ENCODE measurements around the gene SYT9.

SYT9 gene

DNA sequence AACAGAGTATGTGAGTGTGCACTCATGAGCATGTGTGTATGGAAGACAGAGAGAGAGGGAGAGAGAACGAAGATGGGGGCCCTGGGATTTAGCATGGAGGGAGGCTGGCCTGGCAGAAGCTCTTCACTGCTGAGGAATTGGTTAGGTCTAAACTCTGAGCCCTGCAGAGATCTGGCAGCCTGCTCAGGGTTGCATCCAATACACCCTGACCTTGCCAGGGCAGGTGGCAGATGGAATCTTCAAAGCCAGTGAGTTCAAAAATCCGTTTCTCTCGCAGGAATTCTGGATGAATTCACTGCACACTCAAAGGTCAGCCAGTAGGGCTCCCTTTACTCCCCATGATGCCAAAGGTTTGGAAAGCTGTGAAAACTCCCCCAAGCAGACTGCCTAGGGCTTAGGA lies 172.2 kb downstream of the SYT9 start:
- no peak for DNase-seq (ENCODE audit: low read depth in 2 of 2)

DNA sequence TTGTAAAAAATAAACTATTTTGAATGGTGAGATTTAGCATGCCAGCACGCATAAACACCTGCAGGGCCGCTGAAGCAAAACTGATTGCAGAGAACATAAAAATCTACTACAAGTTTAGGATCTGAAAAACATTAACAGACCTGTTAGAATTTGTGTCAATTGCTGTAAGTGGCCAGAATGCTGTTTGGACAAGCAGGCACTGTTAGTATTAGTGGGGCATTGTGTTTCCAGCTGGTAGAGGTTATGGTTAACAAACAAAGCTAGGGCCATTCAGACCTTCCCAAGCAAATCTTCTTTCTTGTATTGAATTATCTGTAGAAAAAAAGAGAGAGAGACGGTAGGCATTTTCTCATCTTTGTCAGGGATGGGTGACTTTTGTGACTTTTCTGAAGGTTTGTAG lies 176.0 kb downstream of the SYT9 start:
- no peak for DNase-seq (ENCODE audit: low read depth in 2 of 2)

DNA sequence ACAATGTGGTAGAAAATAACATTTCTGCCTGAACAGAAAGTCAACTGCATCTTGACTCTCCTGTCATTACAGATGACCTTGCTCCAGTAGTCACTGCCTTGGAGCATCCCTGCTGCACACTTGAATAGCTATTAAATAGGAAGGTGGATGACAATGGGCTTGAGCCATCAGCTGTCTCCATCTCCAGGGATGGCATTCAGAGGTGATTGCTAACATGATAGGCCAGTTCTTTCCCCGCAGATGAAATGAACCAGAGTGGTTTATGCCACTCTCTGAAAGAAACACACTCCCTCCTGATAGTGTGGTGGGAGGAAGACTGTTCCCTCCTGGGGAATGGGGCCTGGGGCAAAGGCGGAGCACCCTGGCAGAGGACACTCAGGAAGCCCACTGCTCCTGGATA lies 176.5 kb downstream of the SYT9 start:
- DNase-seq (ENCODE audit: low read depth in 2 of 2), result no peak

DNA sequence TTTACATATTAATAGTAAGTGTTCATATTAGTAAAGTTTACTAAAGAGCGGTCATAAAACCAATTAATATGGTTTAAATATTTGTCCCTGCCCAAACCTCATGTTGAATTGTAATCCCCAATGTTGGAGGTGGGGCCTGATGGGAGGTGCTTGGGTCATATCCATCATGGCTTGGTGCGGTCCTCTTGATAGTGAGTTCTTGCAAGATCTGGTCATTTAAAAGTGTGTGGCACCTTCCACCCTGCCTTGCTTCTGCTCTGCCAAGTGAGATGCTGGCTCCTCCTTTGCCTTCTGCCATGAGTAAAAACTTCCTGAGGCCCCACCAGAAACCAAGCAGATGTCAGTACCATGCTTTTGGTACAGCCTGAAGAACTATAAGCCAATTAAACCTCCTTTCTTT lies 178.8 kb downstream of the SYT9 start:
- DNase-seq (ENCODE audit: low read depth in 2 of 2), result no peak

DNA sequence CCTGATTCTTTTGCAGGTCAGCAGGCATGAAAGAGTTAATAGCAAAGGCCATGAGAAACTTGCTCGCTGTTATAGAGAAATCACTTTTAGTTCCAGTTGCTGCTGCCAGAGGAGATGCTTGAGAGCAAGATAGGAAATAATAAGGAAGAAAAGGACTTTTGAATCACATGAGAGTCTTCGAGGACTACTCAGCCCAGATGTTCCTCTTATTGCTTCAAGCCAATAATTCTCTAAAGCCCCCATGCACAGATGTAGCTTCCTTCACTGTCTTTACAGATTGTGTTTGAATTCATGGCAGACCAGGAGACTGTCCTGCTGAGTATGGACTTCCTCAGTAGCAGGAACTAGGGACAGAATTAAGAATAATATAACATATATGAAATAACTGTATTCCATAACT lies 183.5 kb downstream of the SYT9 start:
- DNase-seq (ENCODE audit: low read depth in 2 of 2), result no peak

DNA sequence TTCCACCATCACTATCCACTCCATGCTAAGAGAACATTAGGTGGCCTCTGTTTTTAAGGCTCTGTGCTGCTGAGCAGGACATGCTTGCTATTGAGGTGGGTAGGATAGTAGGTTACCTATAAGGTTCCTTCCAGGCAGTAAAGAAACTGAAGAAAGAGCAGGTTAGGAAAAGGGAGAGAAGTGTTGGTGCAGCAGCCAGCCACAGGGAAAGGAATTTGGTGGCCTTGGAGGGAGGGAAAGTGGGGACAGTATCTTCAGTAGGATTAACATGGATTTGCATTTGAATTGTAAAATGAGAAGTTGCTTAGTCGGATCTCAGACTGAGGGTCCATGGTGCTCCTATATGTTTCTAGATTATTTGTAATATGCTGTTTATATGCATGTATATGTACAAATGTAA lies 184.4 kb downstream of the SYT9 start:
- no peak for DNase-seq (ENCODE audit: low read depth in 2 of 2)

DNA sequence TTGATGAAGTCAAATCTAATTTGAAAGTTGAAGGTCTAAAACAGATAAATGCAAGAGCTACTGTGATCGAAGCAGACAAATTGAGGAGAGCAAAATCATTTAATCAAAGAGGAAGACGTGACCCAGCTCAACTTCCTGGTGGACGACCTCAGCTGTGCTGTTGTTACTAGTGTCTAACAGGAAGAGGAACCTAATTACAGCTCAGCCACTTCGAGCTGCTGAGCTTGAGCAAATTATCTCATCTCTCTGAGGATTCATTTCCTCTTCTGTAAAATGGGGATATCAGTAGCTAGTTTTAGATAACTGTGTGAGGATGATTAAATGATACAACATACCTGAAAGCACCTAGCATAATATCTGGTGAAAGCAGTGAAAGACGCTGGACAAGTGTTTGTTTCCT lies 185.0 kb downstream of the SYT9 start:
- DNase-seq (ENCODE audit: low read depth in 2 of 2), result no peak

DNA sequence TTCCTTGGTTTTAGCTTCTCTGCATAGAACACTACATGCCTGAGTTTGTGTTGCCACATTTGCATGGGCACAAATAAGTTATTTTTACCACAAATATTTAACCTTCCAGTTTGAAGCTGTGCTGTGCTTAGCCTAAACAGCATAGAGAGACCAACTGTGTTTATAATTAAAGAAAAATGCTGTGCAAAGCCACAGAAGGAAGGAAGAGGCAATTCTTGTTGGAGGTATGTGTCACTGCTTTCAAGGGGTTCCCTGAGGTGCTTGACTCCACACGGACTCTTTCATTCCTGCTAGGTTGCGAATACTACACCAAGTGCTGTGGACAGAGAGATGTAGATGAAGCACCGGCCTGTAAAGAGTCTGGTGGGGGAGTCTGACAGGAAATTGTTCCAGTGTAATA lies 186.0 kb downstream of the SYT9 start:
- DNase-seq (ENCODE audit: low read depth in 2 of 2), result no peak

DNA sequence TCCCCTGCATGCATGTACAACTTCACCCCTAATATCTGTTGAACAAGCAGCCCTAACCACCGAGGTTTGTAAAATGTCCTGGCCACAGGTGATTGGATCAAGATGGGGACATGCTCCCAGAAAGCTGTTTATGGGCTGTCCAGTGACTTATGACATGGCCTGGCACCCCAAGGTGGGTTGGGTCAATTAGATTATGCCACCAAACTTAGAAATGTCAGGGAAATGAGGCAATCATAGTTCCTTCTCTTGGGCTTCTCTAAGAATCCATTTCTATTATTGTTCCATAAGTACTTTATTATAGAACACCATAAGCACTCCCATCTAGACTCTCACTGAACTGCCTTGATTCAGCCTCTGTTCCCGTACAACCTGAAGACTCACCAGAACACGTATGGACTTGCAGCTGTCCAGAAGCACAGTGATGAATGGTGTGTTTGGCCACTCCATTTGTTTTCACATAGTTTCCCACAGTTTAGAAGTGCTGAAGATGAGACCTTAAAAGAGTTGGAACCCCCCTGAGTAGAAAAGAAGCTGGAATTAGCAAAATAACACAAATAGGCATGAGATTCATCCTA lies 188.1 kb downstream of the SYT9 start:
- DNase-seq (ENCODE audit: low read depth in 2 of 2), result no peak

DNA sequence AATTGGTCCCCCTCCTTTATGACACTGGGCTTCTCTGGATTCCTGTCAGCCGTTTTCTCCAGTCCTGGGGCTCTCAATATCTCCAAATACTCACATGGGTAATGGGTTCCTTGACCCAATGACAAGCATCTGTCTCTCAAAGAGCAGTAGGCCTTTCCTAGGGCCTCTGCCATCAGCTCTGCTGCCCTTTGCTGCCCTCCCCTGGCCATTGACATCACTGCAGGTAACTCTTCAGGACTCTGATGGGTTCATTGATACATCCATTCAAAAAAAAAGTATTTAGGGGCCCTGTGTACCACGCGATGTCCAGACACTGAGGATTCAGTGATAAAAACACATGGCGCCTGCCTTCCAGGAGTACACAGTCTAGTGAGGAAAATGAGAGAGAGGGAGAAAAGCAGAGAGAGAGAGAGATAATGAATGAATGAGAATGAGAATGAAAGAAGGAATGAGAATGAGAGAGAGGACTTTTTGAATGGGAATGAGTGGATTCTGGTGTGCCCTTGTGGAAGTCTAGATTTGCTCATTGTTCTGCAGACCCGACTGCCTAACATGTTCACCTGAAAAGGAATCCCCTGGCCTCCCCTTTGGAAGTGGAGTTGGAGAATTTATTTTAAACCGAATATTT lies 191.0 kb downstream of the SYT9 start:
- DNase-seq (ENCODE audit: low read depth in 2 of 2), result peak; percentile 53 to 65

DNA sequence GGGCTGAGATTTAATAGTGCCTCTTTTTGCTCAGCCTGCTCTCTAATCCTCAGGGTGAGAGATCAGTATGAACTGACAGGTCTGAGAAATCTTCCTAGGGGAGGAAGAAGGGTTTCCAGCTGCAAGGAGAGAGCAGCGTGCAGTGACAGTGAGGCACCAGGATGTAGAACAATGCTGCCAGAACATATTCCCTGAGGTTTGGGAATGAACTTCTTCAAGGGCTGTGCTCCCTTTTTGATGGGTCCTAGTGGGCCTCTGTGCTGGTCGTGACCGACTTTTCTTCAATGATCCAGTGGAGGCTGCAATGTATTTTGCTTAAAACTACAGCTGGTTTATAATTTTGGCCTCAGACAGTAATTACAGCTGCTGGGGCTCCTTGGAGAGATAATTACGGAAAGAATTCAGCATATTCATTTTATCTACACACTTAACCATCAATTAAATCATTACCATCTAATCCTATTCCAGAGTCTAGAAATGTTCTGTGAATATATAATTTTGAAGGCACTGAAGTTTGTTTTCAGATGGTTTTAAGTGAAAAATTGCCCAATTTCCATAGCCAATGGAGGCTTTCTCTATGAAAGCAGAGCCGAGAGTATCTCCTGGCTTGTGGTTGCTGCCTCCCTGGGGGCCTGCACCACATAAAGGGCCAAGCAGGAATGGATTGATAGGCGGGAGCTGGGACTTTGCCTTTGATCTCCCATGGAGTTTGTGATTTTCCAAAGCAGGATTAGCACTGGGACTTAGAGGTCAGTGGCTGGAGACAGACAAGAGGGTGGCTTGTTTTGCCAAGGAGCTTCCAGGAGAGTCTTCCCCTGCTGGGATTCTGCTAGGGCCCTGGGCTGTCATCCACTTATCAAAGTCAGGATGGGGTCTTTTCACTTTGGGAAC lies 192.6 kb downstream of the SYT9 start:
- no peak for DNase-seq (ENCODE audit: low read depth in 2 of 2)

DNA sequence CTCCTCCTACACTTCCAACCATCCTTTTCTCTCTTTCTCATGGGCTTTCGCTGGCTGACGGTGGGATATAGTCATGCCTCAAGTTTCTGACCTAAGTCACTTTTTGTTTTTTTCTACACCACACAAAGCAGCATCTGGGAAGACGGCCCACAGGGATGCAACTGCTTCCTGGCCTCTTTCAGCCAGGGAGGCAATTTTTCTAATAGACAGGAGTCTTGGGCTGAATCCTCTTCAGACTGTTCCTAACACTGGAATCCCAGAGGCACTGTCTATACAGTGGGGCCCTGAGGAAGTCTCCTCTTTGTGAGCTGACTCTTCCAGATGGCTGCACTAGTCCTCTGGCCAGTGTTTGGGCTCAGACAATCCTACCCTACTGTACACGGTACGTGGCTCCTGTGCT lies 193.9 kb downstream of the SYT9 start:
- no peak for DNase-seq (ENCODE audit: low read depth in 2 of 2)

DNA sequence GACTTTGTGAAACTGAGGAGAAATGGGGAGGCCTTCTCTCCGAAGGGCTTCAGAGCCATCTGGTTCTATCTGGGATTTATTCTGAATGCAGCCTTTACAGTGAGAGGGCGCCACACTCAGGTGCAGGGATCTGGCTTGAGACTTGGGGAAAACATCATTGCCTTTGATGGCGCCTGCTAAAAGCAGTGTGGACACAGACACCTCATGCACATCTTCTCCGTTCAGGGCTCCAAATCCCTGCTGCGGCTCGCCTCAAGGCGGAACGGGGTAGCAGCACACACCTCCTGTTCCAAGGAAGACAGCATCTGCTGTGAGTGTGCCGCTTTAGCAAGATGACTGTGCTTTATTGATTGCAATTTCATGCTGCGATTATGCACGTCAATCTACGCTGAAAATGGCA lies 196.5 kb downstream of the SYT9 start:
- no peak for DNase-seq (ENCODE audit: low read depth in 2 of 2)

DNA sequence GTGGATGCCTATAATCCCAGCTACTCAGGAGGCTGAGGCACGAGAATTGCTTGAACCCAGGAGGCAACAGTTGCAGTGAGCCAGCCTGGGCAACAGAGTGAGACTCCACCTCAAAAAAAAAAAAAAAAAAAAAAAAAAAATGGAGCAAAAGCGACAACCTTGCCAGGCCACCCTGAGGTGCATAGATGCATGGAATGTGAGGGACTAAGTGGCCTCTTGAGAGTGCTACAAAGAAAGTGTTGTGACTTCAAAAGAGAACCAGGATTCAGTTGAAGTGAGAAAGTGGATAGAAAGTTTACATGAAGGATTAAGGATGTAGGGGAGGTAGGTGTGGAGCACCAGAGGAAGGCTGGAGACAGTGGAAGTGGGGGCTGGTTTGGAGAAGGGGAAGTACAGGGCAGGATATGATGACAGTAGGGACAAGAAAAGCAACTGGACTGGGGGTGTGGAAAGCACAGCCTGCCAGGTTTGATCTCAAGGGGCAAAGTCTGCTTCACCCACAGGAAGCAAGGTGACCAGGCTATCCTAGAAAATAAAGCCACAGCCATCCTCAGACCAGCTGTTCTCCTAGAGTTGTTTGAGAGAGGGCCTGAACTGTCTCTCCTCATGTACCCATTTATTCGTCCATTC lies 197.6 kb downstream of the SYT9 start:
- DNase-seq (ENCODE audit: low read depth in 2 of 2), result no peak

DNA sequence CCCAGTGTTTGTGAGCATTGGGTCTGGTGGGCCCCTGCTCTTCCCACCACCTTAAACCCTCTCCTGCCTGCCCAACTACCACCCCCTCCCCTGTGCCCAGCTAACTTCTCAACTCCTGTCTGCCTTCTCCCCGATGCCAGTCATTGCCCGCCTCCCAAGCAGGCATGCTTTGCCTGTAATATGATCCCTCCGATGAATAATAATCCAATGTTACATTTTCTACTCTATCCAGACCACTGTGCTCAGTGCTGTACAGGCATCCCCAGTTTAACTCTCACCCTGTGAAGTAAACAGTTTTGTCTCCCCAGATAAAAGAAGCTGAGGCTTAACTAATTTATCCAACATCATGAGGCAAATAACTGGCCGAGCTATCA lies 198.1 kb downstream of the SYT9 start:
- DNase-seq (ENCODE audit: low read depth in 2 of 2), result no peak

DNA sequence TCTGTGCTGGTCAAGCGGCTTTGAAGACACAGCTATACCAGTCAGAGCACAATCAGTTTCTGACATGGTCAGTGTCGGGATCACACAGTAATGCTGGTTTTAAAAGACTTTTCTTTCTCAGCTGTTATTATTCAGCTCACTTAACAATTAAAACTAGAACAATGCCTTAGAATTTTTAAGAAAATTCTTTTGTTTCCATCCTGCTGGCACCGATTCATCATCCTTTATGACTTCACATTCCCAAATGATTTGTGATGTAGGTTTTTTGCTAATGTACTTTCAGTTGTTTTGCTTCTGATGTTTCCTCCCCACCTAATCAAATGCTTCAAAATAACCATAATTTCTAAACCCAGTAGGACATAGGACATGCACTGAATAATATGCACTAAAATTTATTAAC lies 199.1 kb downstream of the SYT9 start:
- DNase-seq (ENCODE audit: low read depth in 2 of 2), result no peak

DNA sequence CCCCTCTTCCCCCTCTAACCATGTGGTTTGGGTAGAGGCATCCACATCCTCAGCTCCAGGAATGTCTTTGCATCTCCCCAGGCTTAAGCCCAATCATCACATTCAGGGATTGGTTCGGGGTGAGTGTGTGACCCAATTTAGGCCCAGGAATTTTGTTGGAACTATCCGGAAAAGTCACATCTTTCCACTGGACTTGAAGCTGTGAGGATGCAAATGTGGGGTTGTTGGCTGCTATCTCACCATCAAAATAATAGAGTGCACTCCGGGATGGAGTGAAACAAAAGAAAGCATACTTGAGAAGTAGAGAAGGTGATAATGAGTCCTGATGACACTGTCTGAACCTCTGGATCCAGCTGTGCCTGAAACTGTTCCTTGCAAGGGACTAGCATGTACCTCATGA lies 199.8 kb downstream of the SYT9 start:
- no peak for DNase-seq (ENCODE audit: low read depth in 2 of 2)

DNA sequence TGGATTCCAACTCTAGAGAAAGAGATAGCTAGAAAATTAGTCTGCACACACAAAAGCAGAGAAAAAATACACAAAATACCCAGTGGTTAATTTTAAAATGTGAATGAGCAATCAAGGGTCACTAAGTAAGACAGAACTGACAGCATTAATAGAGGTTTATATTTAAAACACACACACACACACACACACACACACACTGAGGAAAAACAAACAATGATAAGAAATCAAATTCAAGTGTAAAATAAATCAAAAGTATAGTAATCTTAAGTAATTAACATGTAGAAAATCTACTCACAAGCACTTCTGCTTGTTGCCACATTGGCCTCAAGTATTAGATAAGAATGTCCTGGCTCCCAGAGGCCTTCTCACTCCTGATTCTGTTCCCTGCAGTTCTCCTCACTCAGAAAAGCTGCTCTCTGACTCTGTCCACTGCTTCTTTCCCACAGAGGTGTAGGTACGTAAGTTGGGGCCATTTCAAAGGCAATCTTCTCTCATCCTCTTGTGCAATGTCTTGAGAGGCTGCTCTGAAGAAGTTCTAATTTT lies 200.3 kb downstream of the SYT9 start:
- no peak for DNase-seq (ENCODE audit: low read depth in 2 of 2)

DNA sequence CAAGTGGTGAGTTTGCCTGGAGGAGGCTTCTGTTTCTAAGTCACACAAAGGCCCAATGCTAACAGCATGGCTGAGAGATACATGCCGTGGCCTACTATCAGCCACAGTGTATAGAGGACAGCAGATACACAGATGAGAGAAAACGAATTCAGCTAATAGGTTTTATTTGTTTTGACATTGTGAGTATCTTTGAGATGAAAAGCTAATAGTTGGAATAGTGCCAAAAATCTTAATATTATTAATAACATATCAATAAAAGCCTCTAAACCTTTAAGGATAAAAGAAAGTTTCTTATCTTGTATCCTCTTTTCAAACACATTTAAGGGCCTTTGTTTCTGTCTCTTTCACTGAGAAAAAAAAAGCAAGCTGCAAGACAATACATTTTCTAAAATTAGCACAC lies 203.2 kb downstream of the SYT9 start:
- no peak for DNase-seq (ENCODE audit: low read depth in 2 of 2)

DNA sequence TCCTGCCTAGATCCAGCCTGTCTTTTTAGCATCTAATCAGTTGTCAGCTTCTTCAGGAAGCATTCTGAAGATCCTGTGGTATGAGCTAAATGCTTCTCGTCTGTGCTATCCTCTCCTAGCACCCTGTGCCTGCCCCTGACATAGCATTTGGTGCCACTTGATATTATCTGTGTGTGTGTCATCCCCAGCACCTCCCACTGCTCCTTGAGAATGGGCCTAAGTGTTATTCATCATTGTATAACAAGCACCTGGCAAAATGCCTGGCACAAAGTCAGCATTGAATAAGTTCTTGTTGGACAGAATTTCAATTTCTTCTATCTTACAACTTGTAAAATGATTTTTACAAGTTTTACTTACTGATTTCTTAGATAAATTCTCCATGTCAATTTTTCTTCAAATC lies 205.5 kb downstream of the SYT9 start:
- DNase-seq (ENCODE audit: low read depth in 2 of 2), result no peak

DNA sequence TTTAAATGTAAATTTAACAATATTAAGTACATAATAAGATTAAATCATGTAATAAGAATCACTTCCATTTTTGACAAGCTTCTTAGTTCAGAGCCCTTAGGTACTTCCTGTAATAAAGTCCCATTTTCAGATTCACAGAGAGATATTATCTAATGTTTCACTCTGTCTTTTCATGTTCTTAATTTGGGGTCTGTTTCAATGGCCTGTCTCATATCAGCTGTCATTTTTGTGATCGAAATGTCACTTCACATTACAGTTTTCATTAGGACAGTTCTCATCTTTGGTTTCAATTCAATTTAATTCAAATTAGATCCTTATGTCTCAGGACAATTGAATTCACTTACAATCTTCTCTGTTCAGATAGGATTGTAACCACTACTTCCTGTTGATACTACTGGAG lies 211.0 kb downstream of the SYT9 start:
- no peak for DNase-seq (ENCODE audit: low read depth in 2 of 2)

DNA sequence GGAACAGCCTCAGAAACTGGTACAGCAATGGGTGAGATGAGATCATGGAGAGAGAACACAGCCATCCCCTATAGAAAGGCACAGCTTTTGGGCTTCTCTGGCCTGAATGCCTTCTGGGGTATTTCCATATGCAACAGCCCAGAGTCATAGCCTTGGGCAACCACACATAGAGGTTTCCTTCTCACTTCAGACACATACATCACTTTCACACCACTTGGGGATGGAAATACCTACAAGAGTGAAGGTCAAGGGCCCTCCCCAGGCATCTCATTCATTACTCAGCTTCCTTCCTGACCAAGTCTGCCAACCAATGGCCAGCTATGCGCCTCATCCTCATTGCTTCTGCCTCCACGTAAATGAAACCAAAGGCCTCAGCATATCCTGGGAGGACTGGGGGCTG lies 215.9 kb downstream of the SYT9 start:
- DNase-seq (ENCODE audit: low read depth in 2 of 2), result no peak

All from stimulated activated CD4-positive, alpha-beta T cell treated with anti-CD3 and anti-CD28 coated beads, Interleukin-1b, Interleukin-23, amount 100 ng/mL, for 4 hours (primary cell).